SK-N-SH (cell line): ENCODE results near the gene ESYT1. TPM values are rescaled to one million over a fixed set of nuclear protein-coding genes. Genes with fewer than 3 reads are reported as not detected.

Experiments used
- CTCF ChIA-PET: fragments of 300-600, 350-600 bp; formaldehyde crosslinking; extraction: SDS; loops from one replicate; lab custom pipeline; 2021; lab: Yijun Ruan, JAX
- POLR2A ChIA-PET: fragments of 350-600 bp; sonication (Branson Sonifier 250); formaldehyde crosslinking; extraction: SDS; loops from one replicate; lab custom pipeline; 2020; ENCODE audit warnings: antibody characterized with exemption, inconsistent platforms; lab: Yijun Ruan, JAX
- DNase-seq: peaks from one replicate; pipeline ENCODE4 v3.0.0; 2012
- H2AFZ ChIP-seq: fragments of 200-600 bp; sonication (generic); 2 replicates; pipeline ENCODE4 v1.8.1; 2016; ENCODE audit warnings: antibody characterized with exemption, mild to moderate bottlenecking, low read depth
- H3F3A ChIP-seq: fragments of 200-600 bp; sonication (generic); replicated peaks from 2 replicates; pipeline ENCODE3; 2016; ENCODE audit warnings: antibody characterized with exemption, mild to moderate bottlenecking; ENCODE audit not compliant: insufficient read depth
- H3K27ac ChIP-seq, 2 experiments: fragments of 200-500 bp in 1 of 2; fragments of 200-600 bp in 1 of 2; sonication (Bioruptor generic) in 1 of 2; sonication (generic), shearing (Covaris generic) in 1 of 2; 2 replicates each; pipeline versions ENCODE4 v1.5.1 to v1.6.1; 2014 to 2016; ENCODE audit warnings: low read depth in 2 of 2, inconsistent platforms in 1 of 2, low read length in 1 of 2, mild to moderate bottlenecking in 1 of 2, mixed read lengths in 1 of 2
- H3K27me3 ChIP-seq: fragments of 200-600 bp; sonication (generic), shearing (Covaris generic); 2 replicates; pipeline ENCODE4 v1.6.1; 2016; ENCODE audit warnings: mixed run types; ENCODE audit not compliant: insufficient read depth
- H3K36me3 ChIP-seq, 2 experiments: fragments of 200-500 bp in 1 of 2; fragments of 200-600 bp in 1 of 2; sonication (Bioruptor generic) in 1 of 2; sonication (generic) in 1 of 2; replicated peaks in 1 of 2; 2 replicates each; pipeline versions ENCODE3 to v1.5.1; 2014 to 2016; ENCODE audit warnings: low read length in 1 of 2, mild to moderate bottlenecking in 1 of 2; ENCODE audit not compliant: insufficient read depth in 2 of 2, control insufficient read depth in 1 of 2
- H3K4me1 ChIP-seq, 2 experiments: fragments of 200-500 bp in 1 of 2; fragments of 200-600 bp in 1 of 2; sonication (Bioruptor generic) in 1 of 2; sonication (generic), shearing (Covaris generic) in 1 of 2; 2 replicates each; pipeline versions ENCODE4 v1.5.1 to v1.6.1; 2014 to 2016; ENCODE audit warnings: low read depth in 1 of 2, low read length in 1 of 2, mixed run types in 1 of 2; ENCODE audit not compliant: insufficient read depth in 2 of 2, control insufficient read depth in 1 of 2
- H3K4me2 ChIP-seq: fragments of 200-600 bp; sonication (generic), shearing (Covaris generic); 2 replicates; pipeline ENCODE4 v1.6.1; 2017; ENCODE audit warnings: mixed run types
- H3K4me3 ChIP-seq, 2 experiments: fragments of 200-500 bp in 1 of 2; fragments of 200-600 bp in 1 of 2; sonication (Bioruptor generic) in 1 of 2; sonication (generic), shearing (Covaris generic) in 1 of 2; 2 replicates each; pipeline versions ENCODE4 v1.5.1 to v1.8.1; 2014 to 2016; ENCODE audit warnings: low read depth in 2 of 2, inconsistent platforms in 1 of 2, low read length in 1 of 2, mild to moderate bottlenecking in 1 of 2, mixed read lengths in 1 of 2, moderate library complexity in 1 of 2
- H3K79me2 ChIP-seq: fragments of 200-600 bp; sonication (generic); 2 replicates; pipeline ENCODE4 v1.8.1; 2017; ENCODE audit warnings: mild to moderate bottlenecking; ENCODE audit not compliant: insufficient read depth
- H3K9ac ChIP-seq: fragments of 200-600 bp; sonication (generic); 2 replicates; pipeline ENCODE4 v1.6.1; 2017; ENCODE audit warnings: mixed run types
- H3K9me2 ChIP-seq: fragments of 200-600 bp; sonication (generic); 2 replicates; pipeline ENCODE4 v1.6.1; 2017; ENCODE audit warnings: mixed run types
- H3K9me3 ChIP-seq: fragments of 200-600 bp; sonication (generic); 2 replicates; pipeline ENCODE4 v1.6.1; 2017; ENCODE audit warnings: mixed run types, mild to moderate bottlenecking, moderate library complexity
- H4K20me1 ChIP-seq: fragments of 200-600 bp; sonication (generic); 2 replicates; pipeline ENCODE4 v1.6.1; 2017; ENCODE audit warnings: mild to moderate bottlenecking, mixed run types; ENCODE audit not compliant: insufficient read depth
- ELF1 ChIP-seq: IDR thresholded peaks from 2 replicates; pipeline ENCODE4 v1.4.0; 2012
- EZH2phosphoT487 ChIP-seq: fragments of 200-600 bp; sonication (generic); IDR thresholded peaks from 2 replicates; pipeline ENCODE4 v1.6.1; 2017; ENCODE audit warnings: low read depth, mixed run types, mild to moderate bottlenecking, antibody characterized with exemption, moderate library complexity, borderline replicate concordance
- FOSL2 ChIP-seq: IDR thresholded peaks from 2 replicates; pipeline ENCODE4 v1.4.0; 2012; ENCODE audit warnings: low read depth, mild to moderate bottlenecking, moderate library complexity, borderline replicate concordance
- FOXM1 ChIP-seq: IDR thresholded peaks from 2 replicates; pipeline ENCODE4 v1.4.0; 2012; ENCODE audit warnings: low read depth, mild to moderate bottlenecking
- JUND ChIP-seq: IDR thresholded peaks from 2 replicates; pipeline ENCODE4 v1.4.0; 2012
- MXI1 ChIP-seq: IDR thresholded peaks from 2 replicates; pipeline ENCODE4 v1.6.1; 2012; ENCODE audit warnings: mild to moderate bottlenecking, low read depth, low read length, improper control_type of control experiment
- NRF1 ChIP-seq: IDR thresholded peaks from 2 replicates; pipeline ENCODE4 v1.6.1; 2012; ENCODE audit warnings: low read depth, mild to moderate bottlenecking, low read length
- POLR2AphosphoS5 ChIP-seq: IDR thresholded peaks from 2 replicates; pipeline ENCODE4 v1.6.1; 2012; ENCODE audit warnings: low read depth, low read length
- RAD21 ChIP-seq: IDR thresholded peaks from 2 replicates; pipeline ENCODE4 v1.6.1; 2012; ENCODE audit warnings: mild to moderate bottlenecking, low read length
- RCOR1 ChIP-seq: fragments of 150-350 bp; IDR thresholded peaks from 2 replicates; pipeline ENCODE4 v1.6.1; 2017; ENCODE audit warnings: antibody characterized with exemption, low read length
- RFX5 ChIP-seq: IDR thresholded peaks from 2 replicates; pipeline ENCODE4 v1.6.1; 2012; ENCODE audit warnings: mild to moderate bottlenecking, improper control_type of control experiment, low read length
- RXRA ChIP-seq: IDR thresholded peaks from 2 replicates; pipeline ENCODE4 v1.4.0; 2012; ENCODE audit warnings: low read depth, mild to moderate bottlenecking, borderline replicate concordance
- SIN3A ChIP-seq: IDR thresholded peaks from 2 replicates; pipeline ENCODE4 v1.6.1; 2012; ENCODE audit warnings: low read depth, mild to moderate bottlenecking, low read length, moderate library complexity, borderline replicate concordance
- SMC3 ChIP-seq: IDR thresholded peaks from 2 replicates; pipeline ENCODE4 v1.6.1; 2012; ENCODE audit warnings: low read depth, low read length, improper control_type of control experiment
- TCF12 ChIP-seq: IDR thresholded peaks from 2 replicates; pipeline ENCODE4 v1.4.0; 2012
- TEAD4 ChIP-seq: IDR thresholded peaks from 2 replicates; pipeline ENCODE4 v1.4.0; 2012; ENCODE audit warnings: mild to moderate bottlenecking, borderline replicate concordance; ENCODE audit not compliant: insufficient read depth
- WGBS: methylation state at CpG from one replicate; pipeline ENCODE4 v1.1.6; 2017; ENCODE audit warnings: low lambda C conversion rate; 5-methylcytosine and 5-hydroxymethylcytosine counted together
- polyA plus RNA-seq, 3 experiments: library from polyadenylated mRNA; depleted of rRNA; stranded (reverse); fragments of >200 nt; gene quantifications; 2 replicates each; pipeline ENCODE4 v1.2.3, GENCODE V29; 2012
- TF ChIP-seq, protein P1 (sequence below): fragments of 150-350 bp; IDR thresholded peaks from 2 replicates; pipeline ENCODE4 v1.6.1; 2016; ENCODE audit warnings: mild to moderate bottlenecking, low read depth, low read length
- TF ChIP-seq, protein P2 (sequence below): IDR thresholded peaks from 2 replicates; pipeline ENCODE4; 2012
- TF ChIP-seq, protein P3 (sequence below): IDR thresholded peaks from 2 replicates; pipeline ENCODE4 v1.4.0; 2012; ENCODE audit warnings: low read depth
- TF ChIP-seq, protein P4 (sequence below): IDR thresholded peaks from 2 replicates; pipeline ENCODE4 v1.4.0; 2012; ENCODE audit warnings: low read depth, borderline replicate concordance
- TF ChIP-seq, protein P5 (sequence below): fragments of 150-350 bp; IDR thresholded peaks from 2 replicates; pipeline ENCODE4 v1.6.1; 2017; ENCODE audit warnings: antibody characterized with exemption, low read length, low read depth, borderline replicate concordance
- TF ChIP-seq, protein P6 (sequence below): fragments of 200-600 bp; sonication (generic); IDR thresholded peaks from 2 replicates; pipeline ENCODE4 v1.6.1; 2017; ENCODE audit warnings: antibody characterized with exemption, mild to moderate bottlenecking, moderate library complexity
- TF ChIP-seq, protein P7 (sequence below): IDR thresholded peaks from 2 replicates; pipeline ENCODE4 v1.6.1; 2012; ENCODE audit warnings: mild to moderate bottlenecking, low read depth, low read length, moderate library complexity

ESYT1 gene
- polyA plus RNA-seq, 1 of the 3 experiments (the other 2 are of a cell fraction) = 132 TPM

DNA sequence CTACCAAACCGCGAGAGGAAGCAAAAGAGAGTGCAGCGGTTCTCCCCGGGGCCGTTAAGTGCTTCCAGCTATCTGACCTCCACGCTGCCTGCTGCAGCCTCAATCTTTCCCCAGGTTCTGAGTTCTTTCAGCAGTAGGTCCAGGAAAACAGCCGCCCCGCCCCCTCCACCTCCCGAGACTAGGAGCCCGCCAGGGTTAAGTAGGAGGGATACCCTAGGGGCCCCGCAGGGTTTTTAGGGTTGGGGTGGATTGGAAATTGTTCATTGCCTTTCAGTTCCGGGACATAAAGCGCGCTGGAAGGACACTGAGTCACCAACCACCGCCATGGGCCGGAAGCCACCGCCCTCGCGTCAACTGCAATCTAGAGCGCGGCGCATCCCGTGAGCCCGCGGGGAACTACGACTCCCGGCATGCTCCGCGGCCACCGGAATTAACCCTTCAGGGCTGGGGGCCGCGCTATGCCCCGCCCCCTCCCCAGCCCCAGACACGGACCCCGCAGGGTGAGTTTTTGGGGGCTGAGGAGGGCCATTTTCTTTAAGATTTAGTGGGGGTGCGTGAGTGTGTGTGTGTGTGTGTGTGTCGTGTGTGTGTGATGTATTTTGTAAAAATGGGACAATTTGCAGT lies 24.2 kb downstream of the ESYT1 start, which contains the start of gene MYL6B:
MYL6B (plus strand) TSS at position 456 of the 624 bp plus-strand sequence. CDS start 1,332 bp downstream, outside the sequence.
- Histone ChIP-seq H3K4me1 (peaks cover 21% of the 10 kb centered on the region in 2 experiments; a peak in 3 of 4 replicates), H3K27me3 (no peaks in the 10 kb centered on the region), H3K9ac (peak within 1 kb of the TSS; percentile 82), H3K4me3 (peak within 1 kb of the TSS; percentile 62 to 87), H3F3A (peaks cover 23% of the 10 kb centered on the region), H3K27ac (peak within 1 kb of the TSS; percentile 85 to 86), H3K9me3 (no peaks in the 10 kb centered on the region), H4K20me1 (no peaks in the 10 kb centered on the region), H3K9me2 (no peaks in the 10 kb centered on the region), H3K79me2 (peaks cover 31% of the 10 kb centered on the region), H3K36me3 (peaks cover 6 to 9% of the 10 kb centered on the region in 2 experiments), H2AFZ (peak within 1 kb of the TSS; percentile 75), H3K4me2 (peak within 1 kb of the TSS; percentile 95)
- CTCF ChIA-PET = interaction anchor here (0.7 to 1.6 kb wide), 16 partner anchors 8 to 69 kb away, joined by 3 to 14 read pairs (median 4); partner anchors contain the start of genes ESYT1, RNF41, SMARCC2 and ZC3H10
- DNase-seq = peak; percentile 93
- WGBS = 1% methylated on average over 27 of the region's 37 CpGs
- POLR2A ChIA-PET = interaction anchor here (0.7 to 1.6 kb wide), 6 partner anchors 9 to 47 kb away, joined by 3 to 6 read pairs (median 4); partner anchors contain the start of genes ESYT1 and ZC3H10
- TF ChIP-seq, protein P1, sequence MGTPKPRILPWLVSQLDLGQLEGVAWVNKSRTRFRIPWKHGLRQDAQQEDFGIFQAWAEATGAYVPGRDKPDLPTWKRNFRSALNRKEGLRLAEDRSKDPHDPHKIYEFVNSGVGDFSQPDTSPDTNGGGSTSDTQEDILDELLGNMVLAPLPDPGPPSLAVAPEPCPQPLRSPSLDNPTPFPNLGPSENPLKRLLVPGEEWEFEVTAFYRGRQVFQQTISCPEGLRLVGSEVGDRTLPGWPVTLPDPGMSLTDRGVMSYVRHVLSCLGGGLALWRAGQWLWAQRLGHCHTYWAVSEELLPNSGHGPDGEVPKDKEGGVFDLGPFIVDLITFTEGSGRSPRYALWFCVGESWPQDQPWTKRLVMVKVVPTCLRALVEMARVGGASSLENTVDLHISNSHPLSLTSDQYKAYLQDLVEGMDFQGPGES = no peak
- TF ChIP-seq, protein P2, sequence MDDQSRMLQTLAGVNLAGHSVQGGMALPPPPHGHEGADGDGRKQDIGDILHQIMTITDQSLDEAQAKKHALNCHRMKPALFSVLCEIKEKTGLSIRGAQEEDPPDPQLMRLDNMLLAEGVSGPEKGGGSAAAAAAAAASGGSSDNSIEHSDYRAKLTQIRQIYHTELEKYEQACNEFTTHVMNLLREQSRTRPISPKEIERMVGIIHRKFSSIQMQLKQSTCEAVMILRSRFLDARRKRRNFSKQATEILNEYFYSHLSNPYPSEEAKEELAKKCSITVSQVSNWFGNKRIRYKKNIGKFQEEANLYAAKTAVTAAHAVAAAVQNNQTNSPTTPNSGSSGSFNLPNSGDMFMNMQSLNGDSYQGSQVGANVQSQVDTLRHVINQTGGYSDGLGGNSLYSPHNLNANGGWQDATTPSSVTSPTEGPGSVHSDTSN = peak; percentile 31; the same call in 1 of the 2 replicates
- TF ChIP-seq, protein P3, sequence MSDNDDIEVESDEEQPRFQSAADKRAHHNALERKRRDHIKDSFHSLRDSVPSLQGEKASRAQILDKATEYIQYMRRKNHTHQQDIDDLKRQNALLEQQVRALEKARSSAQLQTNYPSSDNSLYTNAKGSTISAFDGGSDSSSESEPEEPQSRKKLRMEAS = peak; percentile 44; the same call in 1 of the 2 replicates
- TF ChIP-seq RAD21 (no peak), POLR2AphosphoS5 (peak; percentile 67), NRF1 (peak; percentile 18; the same call in 1 of the 2 replicates), SMC3 (no peak), RCOR1 (peak; percentile 32; the same call in 1 of the 2 replicates), MXI1 (peak; percentile 57; the same call in 1 of the 2 replicates), RXRA (no peak), TCF12 (no peak), RFX5 (no peak), SIN3A (peak; percentile 77), TEAD4 (no peak), FOSL2 (peak; percentile 67; the same call in 1 of the 2 replicates), ELF1 (peak; percentile 25; the same call in 1 of the 2 replicates), JUND (peak; percentile 60), EZH2phosphoT487 (no peak), FOXM1 (no peak)
- TF ChIP-seq, protein P4, sequence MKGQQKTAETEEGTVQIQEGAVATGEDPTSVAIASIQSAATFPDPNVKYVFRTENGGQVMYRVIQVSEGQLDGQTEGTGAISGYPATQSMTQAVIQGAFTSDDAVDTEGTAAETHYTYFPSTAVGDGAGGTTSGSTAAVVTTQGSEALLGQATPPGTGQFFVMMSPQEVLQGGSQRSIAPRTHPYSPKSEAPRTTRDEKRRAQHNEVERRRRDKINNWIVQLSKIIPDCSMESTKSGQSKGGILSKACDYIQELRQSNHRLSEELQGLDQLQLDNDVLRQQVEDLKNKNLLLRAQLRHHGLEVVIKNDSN = peak; percentile 24; the same call in 1 of the 2 replicates
- TF ChIP-seq, protein P5, sequence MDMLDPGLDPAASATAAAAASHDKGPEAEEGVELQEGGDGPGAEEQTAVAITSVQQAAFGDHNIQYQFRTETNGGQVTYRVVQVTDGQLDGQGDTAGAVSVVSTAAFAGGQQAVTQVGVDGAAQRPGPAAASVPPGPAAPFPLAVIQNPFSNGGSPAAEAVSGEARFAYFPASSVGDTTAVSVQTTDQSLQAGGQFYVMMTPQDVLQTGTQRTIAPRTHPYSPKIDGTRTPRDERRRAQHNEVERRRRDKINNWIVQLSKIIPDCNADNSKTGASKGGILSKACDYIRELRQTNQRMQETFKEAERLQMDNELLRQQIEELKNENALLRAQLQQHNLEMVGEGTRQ = no peak
- TF ChIP-seq, protein P6, sequence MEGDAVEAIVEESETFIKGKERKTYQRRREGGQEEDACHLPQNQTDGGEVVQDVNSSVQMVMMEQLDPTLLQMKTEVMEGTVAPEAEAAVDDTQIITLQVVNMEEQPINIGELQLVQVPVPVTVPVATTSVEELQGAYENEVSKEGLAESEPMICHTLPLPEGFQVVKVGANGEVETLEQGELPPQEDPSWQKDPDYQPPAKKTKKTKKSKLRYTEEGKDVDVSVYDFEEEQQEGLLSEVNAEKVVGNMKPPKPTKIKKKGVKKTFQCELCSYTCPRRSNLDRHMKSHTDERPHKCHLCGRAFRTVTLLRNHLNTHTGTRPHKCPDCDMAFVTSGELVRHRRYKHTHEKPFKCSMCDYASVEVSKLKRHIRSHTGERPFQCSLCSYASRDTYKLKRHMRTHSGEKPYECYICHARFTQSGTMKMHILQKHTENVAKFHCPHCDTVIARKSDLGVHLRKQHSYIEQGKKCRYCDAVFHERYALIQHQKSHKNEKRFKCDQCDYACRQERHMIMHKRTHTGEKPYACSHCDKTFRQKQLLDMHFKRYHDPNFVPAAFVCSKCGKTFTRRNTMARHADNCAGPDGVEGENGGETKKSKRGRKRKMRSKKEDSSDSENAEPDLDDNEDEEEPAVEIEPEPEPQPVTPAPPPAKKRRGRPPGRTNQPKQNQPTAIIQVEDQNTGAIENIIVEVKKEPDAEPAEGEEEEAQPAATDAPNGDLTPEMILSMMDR = no peak
- TF ChIP-seq, protein P7, sequence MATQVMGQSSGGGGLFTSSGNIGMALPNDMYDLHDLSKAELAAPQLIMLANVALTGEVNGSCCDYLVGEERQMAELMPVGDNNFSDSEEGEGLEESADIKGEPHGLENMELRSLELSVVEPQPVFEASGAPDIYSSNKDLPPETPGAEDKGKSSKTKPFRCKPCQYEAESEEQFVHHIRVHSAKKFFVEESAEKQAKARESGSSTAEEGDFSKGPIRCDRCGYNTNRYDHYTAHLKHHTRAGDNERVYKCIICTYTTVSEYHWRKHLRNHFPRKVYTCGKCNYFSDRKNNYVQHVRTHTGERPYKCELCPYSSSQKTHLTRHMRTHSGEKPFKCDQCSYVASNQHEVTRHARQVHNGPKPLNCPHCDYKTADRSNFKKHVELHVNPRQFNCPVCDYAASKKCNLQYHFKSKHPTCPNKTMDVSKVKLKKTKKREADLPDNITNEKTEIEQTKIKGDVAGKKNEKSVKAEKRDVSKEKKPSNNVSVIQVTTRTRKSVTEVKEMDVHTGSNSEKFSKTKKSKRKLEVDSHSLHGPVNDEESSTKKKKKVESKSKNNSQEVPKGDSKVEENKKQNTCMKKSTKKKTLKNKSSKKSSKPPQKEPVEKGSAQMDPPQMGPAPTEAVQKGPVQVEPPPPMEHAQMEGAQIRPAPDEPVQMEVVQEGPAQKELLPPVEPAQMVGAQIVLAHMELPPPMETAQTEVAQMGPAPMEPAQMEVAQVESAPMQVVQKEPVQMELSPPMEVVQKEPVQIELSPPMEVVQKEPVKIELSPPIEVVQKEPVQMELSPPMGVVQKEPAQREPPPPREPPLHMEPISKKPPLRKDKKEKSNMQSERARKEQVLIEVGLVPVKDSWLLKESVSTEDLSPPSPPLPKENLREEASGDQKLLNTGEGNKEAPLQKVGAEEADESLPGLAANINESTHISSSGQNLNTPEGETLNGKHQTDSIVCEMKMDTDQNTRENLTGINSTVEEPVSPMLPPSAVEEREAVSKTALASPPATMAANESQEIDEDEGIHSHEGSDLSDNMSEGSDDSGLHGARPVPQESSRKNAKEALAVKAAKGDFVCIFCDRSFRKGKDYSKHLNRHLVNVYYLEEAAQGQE = no peak; the same call in 1 of the 2 replicates
